NCI-H69 (cell line): ENCODE results near the gene CD1C.
"Not testable (repeated sequence)": the region's sequence is repeated elsewhere in the genome, so short reads cannot be mapped to it uniquely, and the experiment has no call there.

Experiments used
- DNase-seq: peaks from one replicate; lab custom pipeline; 2025; lab: John Stamatoyannopoulos, UW

CD1C gene

GRCh38 chr1:158289811-158290210 is at the start of gene CD1C:
TSS of gene CD1C (plus strand) at chr1:158289923. CDS start at chr1:158290065, 142 bp downstream.
- DNase-seq: no peak

- no peak for DNase-seq
Observed at GRCh38 chr1:158246650-158247049, 43.1 kb upstream of the CD1C start.

GRCh38 chr1:158248118-158248517 is 41.6 kb upstream of the CD1C start:
- no peak for DNase-seq

GRCh38 chr1:158248771-158249170 is 41.0 kb upstream of the CD1C start:
- DNase-seq: no peak

GRCh38 chr1:158249646-158250045 is 40.1 kb upstream of the CD1C start:
- no peak for DNase-seq

- DNase-seq: no peak
Observed at GRCh38 chr1:158251163-158251562, 38.6 kb upstream of the CD1C start.

GRCh38 chr1:158255656-158256055 is 34.1 kb upstream of the CD1C start:
- DNase-seq: no peak

GRCh38 chr1:158256747-158257146 is 33.0 kb upstream of the CD1C start:
- DNase-seq: not testable (repeated sequence)

- no peak for DNase-seq
Observed at GRCh38 chr1:158257888-158258287, 31.8 kb upstream of the CD1C start.

- DNase-seq: no peak
Observed at GRCh38 chr1:158259117-158259516, 30.6 kb upstream of the CD1C start.

GRCh38 chr1:158272681-158273080 is 17.0 kb upstream of the CD1C start:
- no peak for DNase-seq

GRCh38 chr1:158274797-158275196 is 14.9 kb upstream of the CD1C start:
- no peak for DNase-seq

GRCh38 chr1:158282421-158282820 is 7.3 kb upstream of the CD1C start:
- DNase-seq: not testable (repeated sequence)

GRCh38 chr1:158283965-158284364 is 5.8 kb upstream of the CD1C start:
- DNase-seq: no peak

GRCh38 chr1:158285756-158286241 is 3.9 kb upstream of the CD1C start:
- no peak for DNase-seq

- no peak for DNase-seq
Observed at GRCh38 chr1:158286487-158286886, 3.2 kb upstream of the CD1C start.

- no peak for DNase-seq
Observed at GRCh38 chr1:158286941-158287346, 2.8 kb upstream of the CD1C start.

GRCh38 chr1:158290321-158290844 is 660 bp downstream of the CD1C start:
- DNase-seq: no peak

- no peak for DNase-seq
Observed at GRCh38 chr1:158295791-158296190, 6.1 kb downstream of the CD1C start.

- DNase-seq: no peak
Observed at GRCh38 chr1:158310623-158311022, 20.9 kb downstream of the CD1C start.

- DNase-seq: no peak
Observed at GRCh38 chr1:158311066-158311465, 21.3 kb downstream of the CD1C start.

GRCh38 chr1:158323866-158324265 is 34.1 kb downstream of the CD1C start:
- DNase-seq: peak; percentile 2

- DNase-seq: no peak
Observed at GRCh38 chr1:158324395-158324794, 34.7 kb downstream of the CD1C start.

- no peak for DNase-seq
Observed at GRCh38 chr1:158327481-158327880, 37.8 kb downstream of the CD1C start.
